Measurements from ENCODE around the gene LONP2. TPM values are rescaled to one million over a fixed set of nuclear protein-coding genes. Genes with fewer than 3 reads are reported as not detected.
"Not testable (repeated sequence)": the region's sequence is repeated elsewhere in the genome, so short reads cannot be mapped to it uniquely, and the experiment has no call there.

Gene LONP2
- total RNA-seq, 2 donors from 2014 or later: 44.2 to 59.1 TPM

DNA sequence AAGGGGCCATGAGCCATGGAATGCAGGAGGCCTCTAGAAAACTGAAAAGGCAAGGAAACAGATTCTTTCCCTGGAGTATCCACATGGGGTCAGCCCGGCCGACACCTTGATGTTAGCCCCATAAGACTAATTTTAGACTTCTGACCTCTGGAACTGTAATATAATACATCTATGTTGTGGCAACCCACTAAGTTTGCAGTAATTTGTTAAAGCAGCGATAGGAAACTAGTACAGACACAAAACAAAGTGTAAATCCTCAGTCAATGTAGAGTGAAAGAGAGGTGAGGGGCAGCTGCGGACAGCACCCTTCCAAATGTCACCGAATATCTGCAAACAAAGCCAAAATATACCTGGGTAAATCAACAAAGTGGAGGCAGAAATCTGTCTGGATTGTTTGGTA, 148.3 kb downstream of the LONP2 start:
- WGBS, 2 donors: 86 to 87% methylated on average over 5 of the region's 5 CpGs
- no peaks in the 10 kb centered on the region for H3K36me3 ChIP-seq (replicated peaks in 1 of 2; ENCODE audit: insufficient read depth in 1 of 2, low read depth in 2 of 2)
- no peak for DNase-seq
- H3K4me3 ChIP-seq: no peak overlapping the region
- peaks cover 6% of the 10 kb centered on the region for H3K4me1 ChIP-seq
- no peak overlapping the region for H3K27ac ChIP-seq
- H3K27me3 ChIP-seq: no peaks in the 10 kb centered on the region
- ATAC-seq: no peak
- TF ChIP-seq, protein P1, sequence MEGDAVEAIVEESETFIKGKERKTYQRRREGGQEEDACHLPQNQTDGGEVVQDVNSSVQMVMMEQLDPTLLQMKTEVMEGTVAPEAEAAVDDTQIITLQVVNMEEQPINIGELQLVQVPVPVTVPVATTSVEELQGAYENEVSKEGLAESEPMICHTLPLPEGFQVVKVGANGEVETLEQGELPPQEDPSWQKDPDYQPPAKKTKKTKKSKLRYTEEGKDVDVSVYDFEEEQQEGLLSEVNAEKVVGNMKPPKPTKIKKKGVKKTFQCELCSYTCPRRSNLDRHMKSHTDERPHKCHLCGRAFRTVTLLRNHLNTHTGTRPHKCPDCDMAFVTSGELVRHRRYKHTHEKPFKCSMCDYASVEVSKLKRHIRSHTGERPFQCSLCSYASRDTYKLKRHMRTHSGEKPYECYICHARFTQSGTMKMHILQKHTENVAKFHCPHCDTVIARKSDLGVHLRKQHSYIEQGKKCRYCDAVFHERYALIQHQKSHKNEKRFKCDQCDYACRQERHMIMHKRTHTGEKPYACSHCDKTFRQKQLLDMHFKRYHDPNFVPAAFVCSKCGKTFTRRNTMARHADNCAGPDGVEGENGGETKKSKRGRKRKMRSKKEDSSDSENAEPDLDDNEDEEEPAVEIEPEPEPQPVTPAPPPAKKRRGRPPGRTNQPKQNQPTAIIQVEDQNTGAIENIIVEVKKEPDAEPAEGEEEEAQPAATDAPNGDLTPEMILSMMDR (IDR thresholded peaks at IDR 0.05): no peak
- no peak for TF ChIP-seq POLR2A (IDR thresholded peaks at IDR 0.05)
- H3K9me3 ChIP-seq: no peaks in the 10 kb centered on the region
- intact Hi-C loops (cut with DNase I): no loop called here

DNA sequence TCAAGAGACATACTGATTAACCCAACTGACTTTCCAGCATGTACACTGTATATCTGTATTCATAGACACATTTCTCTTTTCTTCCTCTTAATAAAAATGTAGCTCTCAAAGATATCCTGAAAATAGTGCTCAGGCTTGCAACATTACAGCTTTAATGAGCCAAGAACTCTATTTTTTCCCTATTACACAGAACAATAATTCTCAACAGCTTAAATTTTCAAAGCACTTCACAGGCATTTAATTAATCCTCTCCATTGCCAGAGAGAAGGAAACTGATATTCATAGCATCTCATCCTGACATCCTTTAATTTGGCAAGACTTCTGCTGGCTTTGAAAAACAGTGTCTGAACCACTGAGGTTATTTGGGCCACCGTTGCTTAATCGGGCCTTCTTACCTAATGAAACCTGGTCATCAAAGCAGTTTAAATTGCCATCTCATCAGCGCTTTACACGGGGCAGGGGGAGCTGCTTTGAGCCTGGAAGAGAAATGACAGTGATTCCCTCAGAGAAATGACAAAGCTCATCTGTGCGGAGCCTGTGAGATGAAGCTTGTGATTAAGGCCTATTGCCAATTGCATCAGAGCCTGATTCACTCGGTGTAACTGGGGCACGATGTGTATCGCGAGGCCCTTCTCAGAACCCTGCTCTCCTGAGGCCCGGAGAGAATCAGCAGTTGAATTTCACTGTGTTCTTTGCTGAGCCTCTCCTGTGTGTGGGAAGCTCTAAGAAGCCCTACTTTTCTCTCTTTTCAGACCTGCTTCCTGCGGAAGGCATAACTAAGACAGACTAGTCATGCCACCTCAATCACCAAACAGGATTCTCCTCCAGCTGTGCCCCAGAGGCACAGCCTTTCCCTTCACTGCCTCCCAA, 149.6 kb downstream of the LONP2 start:
- no peak overlapping the region for H3K4me3 ChIP-seq
- ATAC-seq (peak; percentile 51), DNase-seq (peak in 3 of 4 donors; percentile 13 to 35 (median 31))
- H3K4me1 ChIP-seq: peaks cover 10% of the 10 kb centered on the region
- TF ChIP-seq POLR2A (IDR thresholded peaks at IDR 0.05): no peak
- TF ChIP-seq, protein P1 (IDR thresholded peaks at IDR 0.05): no peak
- intact Hi-C loops (cut with DNase I): no loop called here
- H3K36me3 ChIP-seq (replicated peaks in 1 of 2; ENCODE audit: insufficient read depth in 1 of 2, low read depth in 2 of 2): no peaks in the 10 kb centered on the region
- no peaks in the 10 kb centered on the region for H3K27me3 ChIP-seq
- H3K27ac ChIP-seq: no peak overlapping the region
- no peaks in the 10 kb centered on the region for H3K9me3 ChIP-seq
- 77 to 86% methylated on average over 8 to 11 of the region's 11 CpGs for WGBS, 2 donors

DNA sequence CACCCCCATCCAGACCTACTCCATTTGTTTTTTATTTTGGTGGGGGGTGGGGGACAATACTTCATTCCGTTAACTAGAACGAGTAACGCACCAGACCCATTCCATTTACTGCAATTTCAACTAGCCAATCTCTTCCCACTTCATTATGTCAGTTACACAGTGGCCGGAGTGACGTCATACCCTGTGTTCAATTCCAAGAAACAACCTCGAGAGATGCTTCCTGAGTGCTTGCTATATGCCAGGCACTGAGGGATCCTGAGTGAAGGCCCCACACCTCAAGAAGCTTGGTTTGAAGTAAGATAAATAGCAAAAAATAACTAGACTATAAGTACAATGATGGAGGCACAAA, 150.2 kb downstream of the LONP2 start:
- Histone ChIP-seq H3K36me3 (replicated peaks in 1 of 2; ENCODE audit: insufficient read depth in 1 of 2, low read depth in 2 of 2) (no peaks in the 10 kb centered on the region), H3K27ac (no peak overlapping the region), H3K27me3 (no peaks in the 10 kb centered on the region), H3K9me3 (no peaks in the 10 kb centered on the region), H3K4me3 (no peak overlapping the region), H3K4me1 (peaks cover 10% of the 10 kb centered on the region)
- ATAC-seq (no peak), DNase-seq (no peak)
- WGBS, 2 donors: 87 to 89% methylated on average over 6 of the region's 6 CpGs
- no peak for TF ChIP-seq POLR2A (IDR thresholded peaks at IDR 0.05)
- TF ChIP-seq, protein P1 (IDR thresholded peaks at IDR 0.05): no peak
- intact Hi-C loops (cut with DNase I): no loop called here

DNA sequence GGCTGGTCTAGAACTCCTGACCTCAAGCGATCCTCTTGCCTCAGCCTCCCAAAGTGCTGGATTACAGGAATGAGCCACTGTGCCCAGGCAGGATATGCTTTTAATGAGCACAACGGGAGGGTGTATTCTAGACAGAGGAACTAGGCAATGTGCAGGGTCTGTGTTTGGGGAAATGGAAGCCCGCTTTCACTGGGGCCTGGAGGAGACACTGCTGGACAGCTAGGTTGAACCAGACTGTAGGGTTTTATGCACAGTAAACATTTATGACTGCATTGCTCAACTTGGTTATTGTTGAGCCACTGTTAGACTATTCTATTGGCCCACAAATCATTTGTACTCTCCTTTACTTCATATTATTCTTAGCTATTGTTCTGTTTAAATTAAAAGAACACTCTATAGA, 151.3 kb downstream of the LONP2 start:
- TF ChIP-seq POLR2A (IDR thresholded peaks at IDR 0.05): no peak
- TF ChIP-seq, protein P1 (IDR thresholded peaks at IDR 0.05): no peak
- peaks cover 10% of the 10 kb centered on the region for H3K4me1 ChIP-seq
- no peak overlapping the region for H3K27ac ChIP-seq
- intact Hi-C loops (cut with DNase I): no loop called here
- no peaks in the 10 kb centered on the region for H3K9me3 ChIP-seq
- H3K27me3 ChIP-seq: no peaks in the 10 kb centered on the region
- no peak overlapping the region for H3K4me3 ChIP-seq
- 77 to 100% methylated on average over 3 of the region's 3 CpGs for WGBS, 2 donors
- ATAC-seq (no peak), DNase-seq (peak in 1 of 4 donors; percentile 13)
- no peaks in the 10 kb centered on the region for H3K36me3 ChIP-seq (replicated peaks in 1 of 2; ENCODE audit: insufficient read depth in 1 of 2, low read depth in 2 of 2)

DNA sequence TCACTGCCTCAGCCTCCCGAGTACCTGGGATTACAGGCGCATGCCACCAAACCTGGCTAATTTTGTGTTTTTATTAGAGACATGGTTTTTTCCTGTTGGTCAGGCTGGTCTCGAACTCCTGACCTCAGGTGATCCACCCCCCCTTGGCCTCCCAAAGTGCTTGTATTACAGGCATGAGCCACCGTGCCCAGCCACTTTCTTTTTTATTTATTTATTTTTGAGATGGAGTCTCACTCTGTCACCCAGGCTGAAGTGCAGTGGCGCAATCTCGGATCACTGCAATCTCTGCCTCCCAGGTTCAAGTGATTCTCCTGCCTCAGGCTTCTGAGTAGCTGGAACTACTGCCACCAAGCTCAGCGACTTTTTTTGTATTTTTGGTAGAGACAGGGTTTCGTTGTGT, 158.4 kb downstream of the LONP2 start:
- ATAC-seq; H3K4me1 ChIP-seq; H3K36me3 ChIP-seq (replicated peaks in 1 of 2; ENCODE audit: insufficient read depth in 1 of 2, low read depth in 2 of 2); H3K27ac ChIP-seq; H3K9me3 ChIP-seq; DNase-seq; H3K4me3 ChIP-seq; intact Hi-C loops (cut with DNase I); H3K27me3 ChIP-seq: not testable (repeated sequence)
- 85 to 87% methylated on average over 8 of the region's 8 CpGs for WGBS, 2 donors

All from body of pancreas (tissue), 4 donors.